Keratinocyte (primary cell): Measurements from ENCODE around the gene DOCK11. TPM values are rescaled to one million over a fixed set of nuclear protein-coding genes. Genes with fewer than 3 reads are reported as not detected.
"Not testable (repeated sequence)": the region's sequence is repeated elsewhere in the genome, so short reads cannot be mapped to it uniquely, and the experiment has no call there.

Experiments used
- DNase-seq: peaks from one replicate; pipeline ENCODE4 v3.0.0-alpha.2; 2011; ENCODE audit warnings: low read depth, missing footprints, low spot score
- FAIRE-seq: peaks from 2 replicates; lab custom pipeline; 2011; peaks lifted over from hg19 to GRCh38; lab: Jason Lieb, UNC
- H2AFZ ChIP-seq: 2 replicates; pipeline ENCODE4 v1.6.0; 2012; ENCODE audit warnings: low read length, control low read depth, inconsistent platforms; ENCODE audit not compliant: control insufficient read depth
- H3K27ac ChIP-seq: 2 replicates; pipeline ENCODE4 v1.5.1; 2011; ENCODE audit warnings: low read length; ENCODE audit not compliant: control insufficient read depth, insufficient read depth
- H3K27me3 ChIP-seq: 3 replicates; pipeline ENCODE4 v1.6.0; 2011; ENCODE audit warnings: low read length; ENCODE audit not compliant: control insufficient read depth, insufficient read depth; ENCODE audit errors: extremely low read depth
- H3K36me3 ChIP-seq, 2 experiments: 2 replicates in 1 of 2; 3 replicates in 1 of 2; pipeline ENCODE4 v1.5.1; 2011; ENCODE audit warnings: low read length in 2 of 2, mild to moderate bottlenecking in 1 of 2; ENCODE audit not compliant: control insufficient read depth in 2 of 2, insufficient read depth in 2 of 2; ENCODE audit errors: extremely low read depth in 1 of 2
- H3K4me1 ChIP-seq: 3 replicates; pipeline ENCODE4 v1.5.1; 2011; ENCODE audit warnings: low read length; ENCODE audit not compliant: control insufficient read depth, insufficient read depth; ENCODE audit errors: extremely low read depth
- H3K4me2 ChIP-seq: 3 replicates; pipeline ENCODE4 v1.6.0; 2011; ENCODE audit warnings: low read depth, low read length; ENCODE audit not compliant: control insufficient read depth, insufficient read depth; ENCODE audit errors: extremely low read depth
- H3K4me3 ChIP-seq, 3 experiments: fragments of 200-600 bp in 1 of 3; sonication (generic) in 1 of 3; 2 replicates in 2 of 3; 3 replicates in 1 of 3; pipeline ENCODE4 v1.5.1; 2011 to 2016; ENCODE audit warnings: low read length in 3 of 3, mild to moderate bottlenecking in 3 of 3, control low read depth in 2 of 3, inconsistent platforms in 1 of 3, low read depth in 1 of 3, mixed read lengths in 1 of 3, mixed run types in 1 of 3, moderate library complexity in 1 of 3; ENCODE audit not compliant: control insufficient read depth in 2 of 3, insufficient read depth in 2 of 3; ENCODE audit errors: extremely low read depth in 1 of 3
- H3K79me2 ChIP-seq: 2 replicates; pipeline ENCODE4 v1.6.0; 2012; ENCODE audit warnings: low read length; ENCODE audit not compliant: control insufficient read depth, insufficient read depth
- H3K9ac ChIP-seq: 3 replicates; pipeline ENCODE4 v1.6.0; 2011; ENCODE audit warnings: low read length; ENCODE audit not compliant: control insufficient read depth, insufficient read depth; ENCODE audit errors: extremely low read depth
- H3K9me1 ChIP-seq: 3 replicates; pipeline ENCODE4 v1.6.0; 2011; ENCODE audit warnings: low read length; ENCODE audit not compliant: control insufficient read depth, insufficient read depth; ENCODE audit errors: extremely low read depth
- H3K9me3 ChIP-seq: 2 replicates; pipeline ENCODE4 v1.5.1; 2012; ENCODE audit warnings: low read depth, low read length; ENCODE audit not compliant: control insufficient read depth
- H4K20me1 ChIP-seq: 3 replicates; pipeline ENCODE4 v1.6.0; 2011; ENCODE audit warnings: low read length; ENCODE audit not compliant: control insufficient read depth, insufficient read depth; ENCODE audit errors: extremely low read depth
- EZH2 ChIP-seq: IDR thresholded peaks from one replicate; pipeline ENCODE4 v1.6.1; 2012; ENCODE audit warnings: inconsistent platforms, mild to moderate bottlenecking, low read length, moderate library complexity
- dilution Hi-C: fragments of 300-500 bp; cut with MboI; formaldehyde crosslinking; loops from one replicate; pipeline ENCODE4 v1.7.0; 2020; ENCODE audit warnings: low sequenced_read_pairs; ENCODE audit not compliant: extremely low pct_ligation_motif_present
- polyA plus RNA-seq, 5 experiments: library from polyadenylated mRNA; depleted of rRNA in 3 of 5; stranded (reverse) in 3 of 5; stranded (forward) in 1 of 5; unstranded in 1 of 5; fragments of >200 nt; gene quantifications; 1 replicate in 1 of 5; 2 replicates in 3 of 5; 3 replicates in 1 of 5; pipeline versions ENCODE4 v1.2.1 to v1.2.3, GENCODE V29; 2011 to 2012; ENCODE audit warnings: missing spikeins in 2 of 5, low read depth in 1 of 5, low replicate concordance in 1 of 5
- TF ChIP-seq, protein P1 (sequence below), 3 experiments: IDR thresholded peaks in 1 of 3; conservative IDR thresholded peaks in 1 of 3; optimal IDR thresholded peaks in 1 of 3; 2 replicates in 2 of 3; 3 replicates in 1 of 3; pipeline versions ENCODE3 to v1.5.1; 2011; ENCODE audit warnings: low read length in 3 of 3, mild to moderate bottlenecking in 3 of 3, moderate library complexity in 2 of 3, control low read depth in 1 of 3, inconsistent platforms in 1 of 3; ENCODE audit not compliant: insufficient read depth in 2 of 3; ENCODE audit errors: extremely low read depth in 1 of 3

The DOCK11 gene
- polyA plus RNA-seq, 1 donor (not counting 4 experiments of a cell fraction or from before 2014, with no cell fraction given): 4.6 TPM

DNA sequence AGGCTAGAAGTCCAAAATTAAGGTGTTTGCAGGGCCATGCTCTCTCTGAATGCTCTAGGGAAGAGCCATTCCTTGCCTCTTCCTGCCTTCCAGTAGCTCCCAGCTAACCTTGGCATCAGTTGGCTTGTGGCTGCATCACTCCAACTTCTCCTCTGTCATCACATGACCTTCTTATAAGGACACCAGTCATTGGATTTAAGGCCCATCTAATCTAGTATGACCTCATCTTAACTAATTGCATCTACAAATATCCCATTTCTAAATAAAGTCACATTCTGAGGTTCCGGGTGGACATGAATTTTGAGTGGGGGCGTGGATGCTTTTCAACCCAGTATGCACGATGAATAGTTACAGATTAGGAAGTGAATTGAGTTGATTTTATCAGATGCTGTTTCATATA lies 89.7 kb downstream of the DOCK11 start:
- Histone ChIP-seq H3K79me2 (no peaks in the 10 kb centered on the region), H3K4me1 (no peaks in the 10 kb centered on the region), H3K9me1 (no peaks in the 10 kb centered on the region), H3K9ac (no peak overlapping the region), H2AFZ (no peak overlapping the region), H3K4me2 (no peak overlapping the region), H3K27me3 (no peaks in the 10 kb centered on the region), H3K9me3 (no peaks in the 10 kb centered on the region), H3K27ac (no peak overlapping the region), H3K36me3 (no peaks in the 10 kb centered on the region), H4K20me1 (no peaks in the 10 kb centered on the region), H3K4me3 (no peak overlapping the region)
- dilution Hi-C loops: no loop called here
- TF ChIP-seq, protein P1, sequence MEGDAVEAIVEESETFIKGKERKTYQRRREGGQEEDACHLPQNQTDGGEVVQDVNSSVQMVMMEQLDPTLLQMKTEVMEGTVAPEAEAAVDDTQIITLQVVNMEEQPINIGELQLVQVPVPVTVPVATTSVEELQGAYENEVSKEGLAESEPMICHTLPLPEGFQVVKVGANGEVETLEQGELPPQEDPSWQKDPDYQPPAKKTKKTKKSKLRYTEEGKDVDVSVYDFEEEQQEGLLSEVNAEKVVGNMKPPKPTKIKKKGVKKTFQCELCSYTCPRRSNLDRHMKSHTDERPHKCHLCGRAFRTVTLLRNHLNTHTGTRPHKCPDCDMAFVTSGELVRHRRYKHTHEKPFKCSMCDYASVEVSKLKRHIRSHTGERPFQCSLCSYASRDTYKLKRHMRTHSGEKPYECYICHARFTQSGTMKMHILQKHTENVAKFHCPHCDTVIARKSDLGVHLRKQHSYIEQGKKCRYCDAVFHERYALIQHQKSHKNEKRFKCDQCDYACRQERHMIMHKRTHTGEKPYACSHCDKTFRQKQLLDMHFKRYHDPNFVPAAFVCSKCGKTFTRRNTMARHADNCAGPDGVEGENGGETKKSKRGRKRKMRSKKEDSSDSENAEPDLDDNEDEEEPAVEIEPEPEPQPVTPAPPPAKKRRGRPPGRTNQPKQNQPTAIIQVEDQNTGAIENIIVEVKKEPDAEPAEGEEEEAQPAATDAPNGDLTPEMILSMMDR (optimal IDR thresholded peaks at IDR 0.05 in 1 of 3, IDR thresholded peaks at IDR 0.05 in 1 of 3, conservative IDR thresholded peaks at IDR 0.05 in 1 of 3; ENCODE audit: extremely low read depth in 1 of 3, insufficient read depth in 2 of 3, low read length in 3 of 3): no peak
- no peak for TF ChIP-seq EZH2
- no peak for DNase-seq
- FAIRE-seq: no peak

DNA sequence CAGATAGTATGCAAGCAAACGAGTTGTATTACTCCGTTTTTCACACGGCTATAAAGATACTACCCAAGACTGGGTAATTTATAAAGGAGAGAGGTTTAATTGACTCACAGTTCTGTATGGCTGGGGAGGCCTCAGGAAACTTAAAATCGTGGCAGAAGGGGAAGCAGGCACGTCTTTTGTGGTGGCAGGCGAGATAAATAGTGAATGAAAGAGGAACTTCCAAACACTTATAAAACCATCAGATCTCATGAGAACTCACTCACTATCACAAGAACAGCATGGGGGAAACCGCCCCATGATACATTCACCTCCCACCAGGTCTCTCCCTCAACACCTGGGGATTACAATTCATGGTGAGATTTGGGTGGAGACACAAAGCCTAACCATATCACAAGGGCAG lies 90.6 kb downstream of the DOCK11 start:
- H3K36me3 ChIP-seq, FAIRE-seq, H3K4me3 ChIP-seq, H3K9ac ChIP-seq, H3K27ac ChIP-seq, H4K20me1 ChIP-seq, H3K4me2 ChIP-seq, H2AFZ ChIP-seq, H3K79me2 ChIP-seq, H3K4me1 ChIP-seq, dilution Hi-C loops, DNase-seq, H3K9me1 ChIP-seq, H3K9me3 ChIP-seq, H3K27me3 ChIP-seq: not testable (repeated sequence)

DNA sequence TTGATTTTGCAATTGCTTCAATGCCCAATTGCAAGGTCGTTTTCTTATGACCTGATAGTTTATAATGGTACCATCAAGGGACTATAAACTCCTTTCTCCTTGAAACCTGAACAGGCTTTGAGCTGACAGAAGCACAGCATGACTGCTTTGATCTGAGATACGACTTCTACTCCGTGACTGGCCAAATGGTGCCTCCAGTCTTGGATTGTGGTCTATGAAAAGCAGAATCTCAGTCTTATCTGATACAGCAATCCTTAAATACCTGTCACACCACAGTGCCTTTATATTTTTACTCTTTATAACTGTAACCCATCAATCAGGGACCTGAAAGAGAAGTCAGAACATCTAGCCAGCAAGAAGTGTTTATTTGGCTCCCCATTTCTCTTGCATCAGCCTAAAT lies 93.1 kb downstream of the DOCK11 start:
- H3K36me3 ChIP-seq: no peaks in the 10 kb centered on the region
- H3K27me3 ChIP-seq: no peaks in the 10 kb centered on the region
- no peaks in the 10 kb centered on the region for H4K20me1 ChIP-seq
- DNase-seq (no peak), FAIRE-seq (no peak)
- H3K9me3 ChIP-seq: no peaks in the 10 kb centered on the region
- H3K27ac ChIP-seq: no peak overlapping the region
- H3K9ac ChIP-seq: no peak overlapping the region
- no peaks in the 10 kb centered on the region for H3K79me2 ChIP-seq
- no peaks in the 10 kb centered on the region for H3K9me1 ChIP-seq
- no peaks in the 10 kb centered on the region for H3K4me1 ChIP-seq
- dilution Hi-C loops: no loop called here
- no peak overlapping the region for H2AFZ ChIP-seq
- H3K4me3 ChIP-seq: no peak overlapping the region
- H3K4me2 ChIP-seq: no peak overlapping the region
- no peak for TF ChIP-seq EZH2
- TF ChIP-seq, protein P1 (optimal IDR thresholded peaks at IDR 0.05 in 1 of 3, IDR thresholded peaks at IDR 0.05 in 1 of 3, conservative IDR thresholded peaks at IDR 0.05 in 1 of 3; ENCODE audit: extremely low read depth in 1 of 3, insufficient read depth in 2 of 3, low read length in 3 of 3): no peak
